ENCODE results near the gene DYNC1LI2.
"Not testable (repeated sequence)": the region's sequence is repeated elsewhere in the genome, so short reads cannot be mapped to it uniquely, and the experiment has no call there.

DYNC1LI2 gene

GRCh38 chr16:66695935-66696668, 55.3 kb downstream of the DYNC1LI2 start:
- no peak for DNase-seq

GRCh38 chr16:66695471-66695934, 55.9 kb downstream of the DYNC1LI2 start:
- peak; percentile 19 for DNase-seq

- no peak for DNase-seq
Measured at GRCh38 chr16:66693149-66693548, 58.3 kb downstream of the DYNC1LI2 start.

GRCh38 chr16:66692341-66692740, 59.1 kb downstream of the DYNC1LI2 start:
- DNase-seq: no peak

- DNase-seq: no peak
Measured at GRCh38 chr16:66691234-66691633, 60.2 kb downstream of the DYNC1LI2 start.

GRCh38 chr16:66690106-66690847, 61.1 kb downstream of the DYNC1LI2 start:
- no peak for DNase-seq

- DNase-seq: no peak
Measured at GRCh38 chr16:66689282-66689681, 62.1 kb downstream of the DYNC1LI2 start.

- DNase-seq: no peak
Measured at GRCh38 chr16:66687906-66688625, 63.3 kb downstream of the DYNC1LI2 start.

GRCh38 chr16:66685501-66686115, 65.8 kb downstream of the DYNC1LI2 start:
- DNase-seq: not testable (repeated sequence)

GRCh38 chr16:66682271-66682670, 69.1 kb downstream of the DYNC1LI2 start:
- DNase-seq: no peak

- no peak for DNase-seq
Measured at GRCh38 chr16:66681676-66682075, 69.7 kb downstream of the DYNC1LI2 start.

- no peak for DNase-seq
Measured at GRCh38 chr16:66678337-66678736, 73.1 kb downstream of the DYNC1LI2 start.

GRCh38 chr16:66677836-66678235, 73.6 kb downstream of the DYNC1LI2 start:
- no peak for DNase-seq

- DNase-seq: no peak
Measured at GRCh38 chr16:66677179-66677578, 74.2 kb downstream of the DYNC1LI2 start.

GRCh38 chr16:66676599-66676998, 74.8 kb downstream of the DYNC1LI2 start:
- no peak for DNase-seq

- no peak for DNase-seq
Measured at GRCh38 chr16:66673691-66674090, 77.7 kb downstream of the DYNC1LI2 start.
